GM18499 (cell line): ENCODE results near the gene CAMSAP2.

Experiments
- ATAC-seq: cut with Tn5 transposase; IDR thresholded peaks from one replicate; pipeline ENCODE4 v1.9.1; 2021; ENCODE audit warnings: moderate number of reproducible peaks; ENCODE audit not compliant: insufficient read depth, unreplicated experiment

The CAMSAP2 gene

DNA sequence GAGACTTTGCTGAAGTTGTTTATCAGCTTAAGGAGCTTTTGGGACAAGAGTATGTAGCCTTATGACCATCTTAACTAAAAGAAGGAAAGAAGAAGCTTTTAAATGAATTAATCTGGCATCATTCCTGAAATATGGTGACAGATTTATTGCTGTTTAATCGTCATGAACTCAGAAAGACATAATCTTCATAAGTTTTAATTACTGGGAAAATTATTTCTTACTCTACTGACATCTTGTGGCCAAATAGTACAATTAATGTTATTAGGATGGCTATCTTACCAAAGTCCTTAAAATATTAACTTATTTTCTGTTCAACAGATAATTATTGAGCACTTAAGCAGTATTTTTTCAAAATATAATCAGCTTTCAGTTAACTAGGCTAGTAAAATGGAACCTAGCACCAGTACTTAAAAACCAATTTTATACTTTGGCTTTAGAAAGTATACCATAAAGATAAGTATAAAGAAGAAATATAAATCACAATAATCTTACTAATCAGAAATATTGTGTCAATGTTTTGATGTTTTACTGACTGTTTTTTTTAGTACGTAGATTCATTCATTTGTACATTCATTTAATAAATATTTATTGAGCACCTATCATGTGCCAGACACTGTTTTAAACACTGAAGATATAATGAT, 99.4 kb downstream of the CAMSAP2 start:
- ATAC-seq = no peak

DNA sequence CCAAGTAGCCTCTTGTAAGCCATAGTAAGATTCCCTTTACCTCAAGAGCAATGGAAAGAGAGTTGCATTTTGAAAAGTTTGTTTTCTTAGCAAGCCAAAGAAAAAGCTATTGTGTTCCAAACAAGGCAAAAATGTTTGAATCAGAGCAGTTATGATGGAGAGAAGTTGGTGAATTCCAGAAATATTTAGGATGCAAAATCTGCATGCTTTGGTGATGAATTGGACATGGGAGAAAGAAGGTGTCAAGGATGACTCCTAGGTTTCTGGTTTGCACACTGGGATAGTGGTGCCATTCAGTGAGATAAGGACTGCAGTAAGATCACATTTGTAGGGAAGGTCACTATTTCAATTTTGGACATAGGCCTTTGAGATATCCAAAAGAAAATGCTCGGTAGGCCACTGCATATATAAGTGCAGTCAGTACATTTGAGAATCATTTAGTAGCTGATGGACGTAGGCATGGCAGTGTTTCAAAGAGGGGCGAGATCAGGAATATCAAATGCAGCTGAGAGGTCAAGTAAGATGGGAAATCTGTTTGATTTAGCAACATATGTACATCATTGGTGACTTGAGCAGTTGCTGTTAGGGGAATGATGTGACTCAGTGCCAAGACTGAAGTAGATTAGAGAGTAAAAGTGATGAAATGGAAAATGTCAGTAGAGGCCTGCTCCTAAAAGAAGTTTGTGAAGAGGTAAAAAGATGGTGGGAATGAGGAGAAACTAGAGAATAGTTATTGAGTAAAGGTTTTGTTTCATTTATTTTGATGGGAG, 100.2 kb downstream of the CAMSAP2 start:
- no peak for ATAC-seq

DNA sequence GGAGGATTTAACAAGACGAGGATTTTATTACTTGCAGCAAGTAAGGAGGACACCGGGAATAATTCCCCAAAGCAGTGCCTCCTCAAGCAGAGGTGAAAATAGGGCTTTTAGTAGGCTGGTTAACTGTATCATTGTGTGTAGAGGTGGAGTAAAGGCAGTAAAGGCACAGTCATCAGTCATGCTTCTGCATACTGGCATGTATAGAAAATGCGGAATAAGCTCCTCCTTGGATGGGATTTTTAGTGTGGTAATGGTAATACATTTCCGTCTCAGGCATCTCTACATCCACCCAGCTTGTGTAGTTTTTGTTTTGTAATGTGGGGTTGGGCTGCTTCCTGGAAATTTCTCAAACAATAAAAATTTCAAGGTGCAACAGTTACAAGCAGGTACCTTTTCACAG, 106.7 kb downstream of the CAMSAP2 start:
- no peak for ATAC-seq

DNA sequence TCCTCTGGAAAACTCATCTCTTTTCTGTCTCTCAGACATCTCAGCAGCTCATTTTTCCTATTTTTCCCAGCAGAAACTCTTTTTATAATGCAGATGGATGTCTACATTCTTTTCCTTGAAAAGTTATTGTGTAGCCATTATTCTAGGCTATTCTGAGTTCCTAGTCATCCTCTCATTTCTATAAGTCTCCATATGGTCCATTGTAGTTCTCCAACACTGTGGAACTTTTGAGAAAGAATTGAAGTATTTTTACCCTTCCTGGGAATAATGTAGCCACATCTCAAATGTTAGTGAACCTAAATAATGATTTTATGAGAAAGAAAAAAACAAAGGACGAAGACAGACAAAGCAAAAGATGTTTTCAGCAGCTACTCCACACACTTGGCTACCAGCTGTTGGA, 107.7 kb downstream of the CAMSAP2 start:
- no peak for ATAC-seq

DNA sequence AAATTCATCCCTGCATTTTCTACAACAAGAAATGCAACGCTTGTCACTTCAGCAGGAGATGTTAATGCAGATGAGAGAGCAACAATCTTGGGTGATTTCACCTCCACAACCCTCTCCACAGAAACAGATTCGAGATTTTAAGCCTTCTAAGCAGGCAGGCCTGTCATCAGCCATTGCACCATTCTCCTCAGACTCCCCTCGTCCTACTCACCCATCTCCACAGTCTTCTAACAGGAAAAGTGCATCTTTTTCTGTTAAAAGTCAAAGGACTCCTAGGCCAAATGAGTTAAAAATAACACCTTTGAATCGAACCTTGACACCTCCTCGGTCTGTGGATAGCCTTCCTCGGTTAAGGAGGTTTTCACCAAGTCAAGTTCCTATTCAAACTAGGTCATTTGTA, 110.7 kb downstream of the CAMSAP2 start:
- ATAC-seq = no peak

DNA sequence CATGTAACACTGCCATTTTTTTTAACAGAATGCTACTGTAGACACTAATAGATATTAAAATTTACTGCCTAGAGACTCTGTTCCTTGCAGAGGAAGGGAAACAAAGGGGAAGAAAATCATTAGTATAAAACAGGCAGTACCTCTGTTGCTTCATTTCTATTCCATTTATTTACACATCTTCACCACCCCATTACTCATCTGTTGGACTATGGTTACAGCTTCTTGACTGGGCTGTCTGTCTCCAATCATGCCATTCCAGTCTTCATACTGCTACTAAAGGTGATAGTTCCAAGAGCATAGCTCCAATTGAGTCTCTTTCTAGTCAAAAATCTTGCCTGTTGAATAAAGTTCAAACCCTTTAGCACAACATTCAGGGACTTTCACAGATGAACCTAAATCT, 111.9 kb downstream of the CAMSAP2 start:
- no peak for ATAC-seq

DNA sequence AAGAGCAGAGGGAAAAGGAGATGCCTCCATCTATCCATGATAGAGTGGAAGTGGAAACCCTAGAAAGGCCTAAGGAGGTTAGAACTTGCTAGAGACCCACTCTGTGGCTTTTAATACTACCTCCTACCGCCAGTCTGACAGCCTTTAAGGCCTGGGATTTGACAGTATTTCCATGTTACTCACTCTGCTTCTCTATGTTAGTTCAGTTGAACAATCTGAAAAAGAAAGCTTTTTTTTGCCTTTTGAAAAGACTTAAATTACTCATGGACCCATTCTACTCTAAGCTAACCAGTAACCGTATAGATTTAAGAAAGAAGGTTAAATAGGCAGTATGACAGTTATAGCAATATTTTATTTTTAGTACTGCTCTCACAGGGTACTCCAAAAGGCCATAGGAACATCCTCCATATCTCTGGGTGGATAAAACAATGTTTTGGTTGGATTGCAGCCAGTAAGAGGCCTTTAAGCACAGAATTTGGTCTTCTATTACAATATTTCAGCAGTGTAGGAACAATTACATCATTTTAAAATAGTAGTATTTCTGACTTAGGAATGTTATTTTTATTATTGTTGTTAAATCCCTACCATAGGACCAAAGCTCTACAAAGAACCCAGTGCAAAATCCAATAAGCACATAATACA, 118.1 kb downstream of the CAMSAP2 start:
- no peak for ATAC-seq

DNA sequence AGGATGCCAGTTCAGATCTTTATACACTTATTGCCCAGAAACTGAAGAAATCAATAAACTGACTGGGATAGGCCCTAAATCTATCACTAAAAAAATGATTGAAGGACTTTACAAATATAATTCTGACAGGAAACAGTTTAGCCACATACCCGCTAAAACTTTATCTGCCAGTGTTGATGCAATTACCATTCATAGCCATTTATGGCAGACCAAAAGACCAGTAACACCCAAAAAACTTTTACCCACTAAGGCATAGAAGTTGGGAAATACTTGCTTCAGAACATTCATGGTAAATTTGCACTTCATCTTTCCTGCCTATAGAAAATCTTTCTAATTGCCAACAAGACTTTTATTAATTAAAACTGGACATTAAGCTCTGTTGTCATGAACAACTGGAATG, 119.1 kb downstream of the CAMSAP2 start:
- ATAC-seq = no peak

DNA sequence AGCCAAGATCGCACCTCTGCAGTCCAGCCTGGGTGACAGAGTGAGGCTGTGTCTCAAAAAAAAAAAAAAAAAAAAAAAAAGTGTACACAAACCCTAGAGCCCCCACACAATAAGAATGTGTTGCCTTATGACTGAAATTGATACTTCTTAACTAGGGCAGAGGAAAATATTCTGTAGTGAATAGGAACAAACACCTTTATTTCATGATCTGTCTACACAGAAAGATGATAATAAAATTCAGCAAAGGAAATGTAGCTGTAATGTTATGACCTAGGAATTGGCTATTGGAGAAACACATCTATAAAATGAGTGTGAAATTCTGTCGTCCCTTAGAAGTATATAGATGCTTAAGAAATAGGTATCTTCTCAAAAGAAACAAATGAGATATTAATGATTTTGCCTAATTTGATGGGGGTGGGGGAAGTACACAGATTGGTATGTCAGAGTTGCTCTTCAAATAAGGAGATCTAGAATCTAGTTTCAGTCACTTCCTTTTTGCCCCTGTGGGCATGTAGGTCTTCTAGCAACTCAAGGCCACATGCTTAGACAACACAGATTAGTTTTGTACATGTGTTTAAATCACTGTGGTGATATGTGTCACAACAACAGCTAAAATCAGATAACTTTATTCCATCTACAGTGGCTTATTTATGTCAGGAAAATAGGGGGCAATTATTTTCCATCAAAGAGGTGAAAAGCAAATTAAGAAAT, 123.4 kb downstream of the CAMSAP2 start:
- ATAC-seq = no peak

DNA sequence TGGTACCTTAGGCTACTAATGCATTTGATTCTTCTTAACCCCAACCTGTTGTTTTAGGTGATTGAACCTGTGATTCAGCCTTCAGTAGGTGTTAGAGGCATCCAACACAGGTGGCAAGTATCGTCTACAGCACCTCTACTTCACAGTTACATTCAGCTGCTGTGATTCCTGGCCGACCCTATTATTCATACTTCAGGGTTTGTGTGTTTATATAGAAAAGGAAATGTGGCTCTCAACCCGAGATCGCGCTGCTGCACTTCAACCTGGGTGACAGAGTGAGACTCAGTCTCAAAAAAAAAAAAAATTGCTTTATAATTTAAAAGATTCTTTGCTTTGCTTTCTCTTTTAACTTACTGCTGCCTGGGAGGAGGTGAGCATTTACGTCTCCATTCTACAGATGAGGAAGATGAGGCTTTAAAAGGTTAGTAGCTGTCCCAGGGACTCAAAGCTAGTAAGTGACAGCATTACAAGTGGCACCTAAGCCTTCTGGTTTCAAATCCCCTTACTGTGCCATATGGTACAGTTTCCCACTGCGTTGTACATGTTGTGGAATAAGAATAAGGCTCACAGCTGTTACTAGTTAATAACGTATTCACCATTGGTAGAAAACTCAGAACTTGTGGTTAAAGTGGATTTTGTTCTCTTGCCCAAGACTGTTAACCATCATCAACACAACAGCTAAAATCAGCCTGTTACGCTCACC, 124.2 kb downstream of the CAMSAP2 start:
- ATAC-seq = no peak

DNA sequence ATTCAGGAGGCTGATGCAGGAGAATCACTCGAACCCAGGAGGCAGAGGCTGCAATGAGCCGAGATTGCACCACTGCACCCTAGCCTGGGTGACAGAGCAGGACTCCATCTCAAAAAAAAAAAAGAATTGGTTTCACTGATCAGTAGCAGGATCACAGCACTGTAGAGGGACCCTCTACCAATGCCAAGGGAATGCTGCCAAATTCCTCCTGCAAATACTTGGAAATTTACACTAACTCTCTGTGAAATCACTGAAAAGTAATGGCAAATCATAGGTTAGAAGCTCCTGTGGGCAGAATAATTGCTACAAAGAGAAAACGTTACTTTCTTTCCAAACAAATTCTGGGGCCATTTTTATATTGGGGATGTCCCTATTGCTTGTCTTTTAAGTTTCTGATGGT, 127.4 kb downstream of the CAMSAP2 start:
- ATAC-seq = no peak

DNA sequence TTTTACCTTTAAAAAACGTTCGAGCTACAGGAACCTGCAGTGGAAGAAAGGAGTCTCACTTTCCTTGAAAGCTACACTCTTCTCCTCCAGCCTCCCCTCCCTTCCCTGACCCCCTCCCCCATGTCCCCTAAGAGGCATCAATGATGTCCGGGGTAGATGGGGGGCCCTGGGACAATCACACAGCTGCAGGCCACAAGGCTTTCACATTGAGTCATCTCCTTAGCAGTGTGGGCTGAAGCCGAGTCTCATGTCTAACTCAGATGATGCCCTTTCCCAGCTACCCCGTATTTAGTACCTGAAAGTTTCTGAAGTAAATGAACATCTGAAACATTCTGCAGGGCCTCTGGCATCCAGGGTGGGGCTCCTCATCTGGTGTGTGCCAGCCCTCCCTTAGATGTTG, 127.8 kb downstream of the CAMSAP2 start:
- peak; percentile 75 for ATAC-seq

DNA sequence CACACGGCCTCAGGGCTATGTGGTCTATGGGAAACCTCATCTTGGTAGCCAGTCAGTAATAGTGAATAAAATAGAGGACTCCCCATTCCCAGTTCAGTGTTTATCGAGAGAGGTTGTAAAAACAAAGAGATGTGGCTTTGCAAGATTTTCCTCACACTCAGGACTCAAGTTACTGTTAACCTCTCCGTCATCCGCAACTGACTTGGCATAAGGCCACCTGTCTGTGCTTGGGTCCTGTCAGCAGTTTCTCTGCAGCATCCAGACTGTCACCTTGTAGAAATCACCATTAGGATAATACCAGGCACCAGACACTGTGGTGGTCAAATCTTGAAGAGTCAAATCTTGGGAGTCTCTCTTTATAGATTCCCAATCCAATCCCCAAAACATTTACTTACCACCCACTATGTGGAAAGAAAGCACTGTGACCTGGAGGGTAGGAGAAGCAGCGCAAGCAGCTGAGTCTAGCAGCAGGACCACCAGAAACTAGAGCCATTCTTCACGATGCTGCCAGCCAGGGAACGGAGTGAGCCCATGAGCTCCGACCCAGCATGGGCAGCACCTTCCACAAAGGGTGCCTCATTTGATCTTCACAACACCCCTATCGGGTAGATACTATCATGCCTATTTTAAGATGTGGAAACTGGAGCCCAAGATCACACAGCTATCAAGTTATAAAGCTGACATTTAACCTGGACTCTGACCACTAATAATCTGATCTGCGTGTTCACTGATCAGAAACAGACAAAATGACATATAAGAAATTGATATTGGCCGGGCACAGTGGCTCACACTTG, 128.5 kb downstream of the CAMSAP2 start:
- ATAC-seq = no peak

DNA sequence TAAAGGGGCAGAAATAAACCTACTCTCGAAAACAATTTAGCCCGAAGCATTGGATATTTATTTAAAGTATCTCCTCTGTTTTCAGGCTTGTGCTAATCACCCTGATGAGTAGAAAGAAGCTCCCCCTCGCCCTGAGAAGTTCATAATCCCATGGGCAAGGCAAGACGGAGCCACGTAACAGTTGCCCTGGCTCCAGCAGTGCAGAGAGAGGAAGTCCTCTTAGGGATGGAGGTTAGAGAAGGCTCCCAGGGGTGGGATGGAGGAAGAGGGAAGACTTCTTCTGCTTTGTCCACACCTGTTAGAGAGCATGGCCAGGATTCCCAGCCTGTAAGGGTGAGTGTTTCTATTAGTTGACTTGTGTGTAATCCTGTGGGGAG, 130.7 kb downstream of the CAMSAP2 start:
- no peak for ATAC-seq

DNA sequence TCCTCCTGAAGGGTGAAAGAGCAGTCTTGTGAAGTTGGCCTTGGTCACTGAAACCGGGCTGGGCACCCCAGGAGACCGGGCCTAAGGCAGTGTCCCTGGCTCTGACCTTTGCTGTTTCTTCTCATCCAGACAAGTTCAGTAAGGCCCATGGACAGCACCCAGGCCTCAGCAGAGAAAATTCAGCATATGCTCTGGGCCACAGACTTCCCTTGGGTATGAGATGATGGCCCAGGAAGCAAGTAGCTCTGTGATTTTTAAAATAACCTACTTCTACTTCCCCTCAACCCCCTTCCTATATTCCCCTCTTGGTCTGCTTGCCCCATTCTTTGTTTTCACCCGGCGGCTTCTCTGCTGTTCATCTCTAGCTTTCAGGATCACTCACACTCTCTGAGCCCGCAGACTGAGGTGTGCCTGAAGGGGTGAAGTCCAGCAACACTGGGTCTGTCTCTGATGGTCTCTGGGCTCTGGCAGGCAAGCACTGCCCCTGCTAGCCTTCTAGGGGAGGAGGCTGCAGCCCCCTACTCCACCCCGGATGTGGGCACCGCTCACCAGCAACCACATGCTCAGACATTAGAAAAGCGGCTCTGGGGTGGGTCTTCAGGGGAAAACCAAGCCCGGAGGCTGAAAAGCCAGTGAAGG, 131.2 kb downstream of the CAMSAP2 start:
- ATAC-seq = peak; percentile 42

DNA sequence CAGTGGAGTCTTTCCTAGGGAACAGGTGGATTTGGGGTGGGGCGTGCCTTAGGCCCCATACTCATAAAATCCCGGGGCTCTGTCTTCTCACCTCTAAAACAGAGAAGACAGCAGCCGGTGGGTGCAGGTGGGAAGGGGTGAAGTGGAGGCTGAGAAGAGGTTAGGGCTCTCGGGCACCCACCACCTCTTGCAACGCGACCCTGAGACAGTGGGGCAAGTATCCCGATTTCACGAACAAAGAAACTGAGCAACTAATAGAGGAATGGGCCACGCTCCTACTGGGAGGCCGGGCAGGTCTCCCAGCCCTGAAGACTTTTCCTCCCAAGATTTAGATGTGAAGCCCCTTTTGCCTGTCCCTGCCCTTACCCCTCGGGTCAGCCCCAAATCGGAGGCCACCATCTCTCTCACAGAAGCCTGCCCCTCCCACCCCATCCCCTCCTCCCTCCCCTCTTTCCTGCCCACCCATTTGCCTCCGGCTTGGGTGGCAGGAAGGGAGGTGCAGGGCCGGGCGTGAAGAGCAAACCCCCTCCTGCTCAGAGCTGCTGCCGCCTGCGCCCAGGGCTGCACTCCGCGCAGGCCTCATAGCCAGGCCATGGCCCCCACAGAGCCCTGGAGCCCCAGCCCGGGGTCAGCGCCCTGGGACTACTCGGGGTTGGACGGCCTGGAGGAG, 133.9 kb downstream of the CAMSAP2 start, which contains the start of gene GPR25:
Gene GPR25 (plus strand): TSS at position 536 of the 670 bp plus-strand sequence. CDS start 57 bp downstream, at position 593.
- ATAC-seq = no peak

DNA sequence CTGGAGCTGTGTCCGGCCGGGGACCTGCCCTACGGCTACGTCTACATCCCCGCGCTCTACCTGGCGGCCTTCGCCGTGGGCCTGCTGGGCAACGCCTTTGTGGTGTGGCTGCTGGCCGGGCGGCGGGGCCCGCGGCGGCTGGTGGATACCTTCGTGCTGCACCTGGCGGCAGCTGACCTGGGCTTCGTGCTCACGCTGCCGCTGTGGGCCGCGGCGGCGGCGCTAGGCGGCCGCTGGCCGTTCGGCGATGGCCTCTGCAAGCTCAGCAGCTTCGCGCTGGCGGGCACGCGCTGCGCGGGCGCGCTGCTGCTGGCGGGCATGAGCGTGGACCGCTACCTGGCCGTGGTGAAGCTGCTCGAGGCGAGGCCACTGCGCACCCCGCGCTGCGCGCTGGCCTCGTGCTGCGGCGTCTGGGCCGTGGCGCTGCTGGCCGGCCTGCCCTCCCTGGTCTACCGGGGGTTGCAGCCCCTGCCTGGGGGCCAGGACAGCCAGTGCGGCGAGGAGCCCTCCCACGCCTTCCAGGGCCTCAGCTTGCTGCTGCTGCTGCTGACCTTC, 134.5 kb downstream of the CAMSAP2 start:
- ATAC-seq = no peak

DNA sequence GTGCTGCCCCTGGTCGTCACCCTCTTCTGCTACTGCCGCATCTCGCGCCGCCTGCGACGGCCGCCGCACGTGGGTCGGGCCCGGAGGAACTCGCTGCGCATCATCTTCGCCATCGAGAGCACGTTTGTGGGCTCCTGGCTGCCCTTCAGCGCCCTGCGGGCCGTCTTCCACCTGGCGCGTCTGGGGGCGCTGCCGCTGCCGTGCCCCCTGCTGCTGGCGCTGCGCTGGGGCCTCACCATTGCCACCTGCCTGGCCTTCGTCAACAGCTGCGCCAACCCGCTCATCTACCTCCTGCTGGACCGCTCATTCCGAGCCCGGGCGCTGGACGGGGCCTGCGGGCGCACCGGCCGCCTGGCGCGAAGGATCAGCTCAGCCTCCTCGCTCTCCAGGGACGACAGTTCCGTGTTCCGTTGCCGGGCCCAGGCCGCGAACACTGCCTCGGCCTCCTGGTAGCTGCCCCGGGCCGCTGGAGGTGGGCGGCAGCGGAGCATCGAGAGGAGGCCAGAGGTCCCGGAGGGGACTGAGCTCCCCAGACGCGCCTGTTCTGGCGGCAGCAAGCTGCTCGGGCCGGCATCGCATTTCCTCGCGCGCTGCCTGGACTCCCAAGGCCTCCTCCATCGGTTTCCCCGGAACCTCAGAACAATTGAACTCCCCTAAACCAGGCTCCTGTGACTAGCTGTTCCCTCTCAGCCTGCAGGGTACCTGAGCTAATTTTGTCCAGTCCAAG, 135.1 kb downstream of the CAMSAP2 start:
- no peak for ATAC-seq
